Spinal cord (tissue), 10 donors: ENCODE results near the gene CCL1. TPM values are rescaled to one million over a fixed set of nuclear protein-coding genes. Genes with fewer than 3 reads are reported as not detected.

Experiments
- DNase-seq, 6 donors: peaks; one replicate each; pipeline versions ENCODE4 v3.0.0 to v3.0.0-alpha.2; 2013 to 2015; ENCODE audit warnings: low spot score in 6 of 6, low read depth in 4 of 6
- H3K27ac ChIP-seq: one replicate; pipeline ENCODE4 v1.5.1; 2013; ENCODE audit warnings: low read depth, low read length, control low read depth
- H3K27me3 ChIP-seq: one replicate; pipeline ENCODE4 v1.6.1; 2013; ENCODE audit warnings: low read length; ENCODE audit not compliant: control insufficient read depth, insufficient read depth
- H3K36me3 ChIP-seq: one replicate; pipeline ENCODE4 v1.6.1; 2013; ENCODE audit warnings: low read length; ENCODE audit not compliant: control insufficient read depth, insufficient read depth
- H3K4me1 ChIP-seq: one replicate; pipeline ENCODE4 v1.6.1; 2013; ENCODE audit warnings: low read length; ENCODE audit not compliant: control insufficient read depth, insufficient read depth
- H3K4me3 ChIP-seq: one replicate; pipeline ENCODE4 v1.5.1; 2013; ENCODE audit warnings: low read depth, low read length, control low read depth
- H3K9me3 ChIP-seq: one replicate; pipeline ENCODE4 v1.6.1; 2013; ENCODE audit warnings: low read length; ENCODE audit not compliant: control insufficient read depth, insufficient read depth
- WGBS: methylation state at CpG from one replicate; pipeline ENCODE4 v1.1.5; 2013; ENCODE audit warnings: missing lambda C conversion rate; ENCODE audit not compliant: insufficient coverage; 5-methylcytosine and 5-hydroxymethylcytosine counted together
- polyA plus RNA-seq, 2 donors: library from polyadenylated mRNA; unstranded; fragments of 120-200 nt; gene quantifications; one replicate each; pipeline ENCODE4 v1.2.1, GENCODE V29; 2013; ENCODE audit not compliant: insufficient read length in 2 of 2
- total RNA-seq, 2 donors: library from RNA; depleted of rRNA in 1 of 2; stranded (reverse); fragments of 120-200 nt in 1 of 2; fragments of >200 nt in 1 of 2; gene quantifications; one replicate each; pipeline versions ENCODE4 v1.2.3 to v1.2.4, GENCODE V29; 2013 to 2014
- donor health status: healthy.

CCL1 gene
- total and polyA plus RNA-seq, 4 donors, result not detected

GRCh38 chr17:34313164-34313563 is 49.9 kb downstream of the CCL1 start:
- Histone ChIP-seq H3K9me3 (no peaks in the 10 kb centered on the region), H3K27ac (no peak overlapping the region), H3K4me3 (no peak overlapping the region), H3K4me1 (no peaks in the 10 kb centered on the region), H3K36me3 (no peaks in the 10 kb centered on the region), H3K27me3 (no peaks in the 10 kb centered on the region)
- 60% methylated on average over 1 of the region's 4 CpGs for WGBS
- no peak for DNase-seq

GRCh38 chr17:34312080-34312479 is 51.0 kb downstream of the CCL1 start:
- no peaks in the 10 kb centered on the region for H3K36me3 ChIP-seq
- H3K27me3 ChIP-seq, result no peaks in the 10 kb centered on the region
- no peak for DNase-seq
- H3K4me1 ChIP-seq, result no peaks in the 10 kb centered on the region
- WGBS, result 52% methylated on average over 2 of the region's 5 CpGs
- H3K27ac ChIP-seq, result no peak overlapping the region
- H3K4me3 ChIP-seq, result no peak overlapping the region
- H3K9me3 ChIP-seq, result no peaks in the 10 kb centered on the region

GRCh38 chr17:34311291-34311690 is 51.7 kb downstream of the CCL1 start:
- Histone ChIP-seq H3K36me3 (no peaks in the 10 kb centered on the region), H3K27me3 (no peaks in the 10 kb centered on the region), H3K27ac (no peak overlapping the region), H3K4me1 (no peaks in the 10 kb centered on the region), H3K9me3 (no peaks in the 10 kb centered on the region), H3K4me3 (no peak overlapping the region)
- 100% methylated on average over 1 of the region's 7 CpGs for WGBS
- DNase-seq, result no peak

Other genes starting within 250 kb of the CCL1 start
- 10 to 100 TPM; 15.6 to 37.1 TPM for gene CCL2, start 107.9 kb downstream of the CCL1 start, total RNA-seq
- 1 to 10 TPM; 7.7 to 9.1 TPM for gene CCL2, start 107.9 kb downstream of the CCL1 start, polyA plus RNA-seq
- gene CCL7, start 93.0 kb downstream of the CCL1 start, total RNA-seq, result not detected
- gene CCL7, start 93.0 kb downstream of the CCL1 start, polyA plus RNA-seq, result not detected
- not detected for gene CCL11, start 77.5 kb downstream of the CCL1 start, total RNA-seq
- gene CCL11, start 77.5 kb downstream of the CCL1 start, polyA plus RNA-seq, result not detected
- gene CCL8, start 43.8 kb downstream of the CCL1 start, total RNA-seq, result under 1 TPM; 0.72 to 0.89 TPM
- not detected for gene CCL8, start 43.8 kb downstream of the CCL1 start, polyA plus RNA-seq
- gene CCL13, start 6.8 kb downstream of the CCL1 start, total RNA-seq, result 1 to 10 TPM; 1.5 to 2.5 TPM
- gene CCL13, start 6.8 kb downstream of the CCL1 start, polyA plus RNA-seq, result under 1 TPM in 1 of 2 donors, not detected in 1; 0.38 TPM
- 10 to 100 TPM in 1 of 2 donors, 1 to 10 TPM in 1; 6.2 to 13.9 TPM for gene TMEM132E, start 216.3 kb upstream of the CCL1 start, total RNA-seq
- gene TMEM132E, start 216.3 kb upstream of the CCL1 start, polyA plus RNA-seq, result 10 to 100 TPM; 28.3 to 28.4 TPM